Fibroblast of gingiva (primary cell): ENCODE data around the gene ZNF84.

Experiments used
- DNase-seq: peaks from one replicate; pipeline ENCODE4 v3.0.0-alpha.2; 2011; ENCODE audit warnings: low read depth

The ZNF84 gene

GRCh38 chr12:133037207-133038005, at the start of gene ZNF84:
ZNF84 (plus strand) TSS chr12:133037509; CDS start chr12:133041468, 3,959 bp downstream.
- peak; percentile 99 for DNase-seq

- no peak for DNase-seq
Measured at GRCh38 chr12:132998741-132999140, 38.6 kb upstream of the ZNF84 start.

- no peak for DNase-seq
Measured at GRCh38 chr12:133010657-133011297, 26.5 kb upstream of the ZNF84 start.

GRCh38 chr12:133023566-133023965, 13.7 kb upstream of the ZNF84 start:
- DNase-seq: no peak

- DNase-seq: no peak
Measured at GRCh38 chr12:133026996-133027395, 10.3 kb upstream of the ZNF84 start.

GRCh38 chr12:133038118-133038709, 905 bp downstream of the ZNF84 start:
- DNase-seq: no peak

- no peak for DNase-seq
Measured at GRCh38 chr12:133046698-133047097, 9.4 kb downstream of the ZNF84 start.

- no peak for DNase-seq
Measured at GRCh38 chr12:133057446-133057845, 20.1 kb downstream of the ZNF84 start.

- DNase-seq: no peak
Measured at GRCh38 chr12:133058203-133059113, 21.1 kb downstream of the ZNF84 start.

GRCh38 chr12:133061954-133062353, 24.6 kb downstream of the ZNF84 start:
- DNase-seq: no peak

- DNase-seq: no peak
Measured at GRCh38 chr12:133063556-133063955, 26.2 kb downstream of the ZNF84 start.

GRCh38 chr12:133073836-133074235, 36.5 kb downstream of the ZNF84 start:
- no peak for DNase-seq

GRCh38 chr12:133080026-133080367, 42.7 kb downstream of the ZNF84 start:
- peak; percentile 100 for DNase-seq

- peak; percentile 98 for DNase-seq
Measured at GRCh38 chr12:133080368-133081158, 43.3 kb downstream of the ZNF84 start, which contains the start of gene ZNF140. ZNF140 (plus strand) TSS chr12:133080923; CDS start chr12:133081321, 398 bp downstream.

GRCh38 chr12:133081159-133081780, 44.0 kb downstream of the ZNF84 start:
- no peak for DNase-seq

GRCh38 chr12:133083345-133083744, 46.0 kb downstream of the ZNF84 start:
- DNase-seq: no peak

- no peak for DNase-seq
Measured at GRCh38 chr12:133105620-133106019, 68.3 kb downstream of the ZNF84 start.

GRCh38 chr12:133106253-133106652, 68.9 kb downstream of the ZNF84 start:
- DNase-seq: peak; percentile 2

GRCh38 chr12:133107121-133107520, 69.8 kb downstream of the ZNF84 start:
- no peak for DNase-seq

GRCh38 chr12:133108150-133108549, 70.8 kb downstream of the ZNF84 start:
- DNase-seq: no peak
